Thoracic aorta (tissue), 2 donors: Measurements from ENCODE around the gene OR5K2. TPM values are rescaled to one million over a fixed set of nuclear protein-coding genes. Genes with fewer than 3 reads are reported as not detected.

Experiments used
- ATAC-seq: fragments of 150-250 bp; one replicate; pipeline ENCODE4 v1.8.0; 2017; ENCODE audit warnings: low read depth; ENCODE audit not compliant: insufficient number of reproducible peaks, low FRiP score
- DNase-seq: peaks from one replicate; pipeline ENCODE4 v3.0.0-alpha.2; 2020; ENCODE audit warnings: low spot score
- H3K27ac ChIP-seq, 2 donors: fragments of 200-600 bp; sonication (generic); 1 replicate in 1 of 2; 2 replicates in 1 of 2; pipeline ENCODE4 v1.5.1; 2016; ENCODE audit warnings: mild to moderate bottlenecking in 2 of 2, moderate library complexity in 2 of 2
- H3K27me3 ChIP-seq: fragments of 200-600 bp; sonication (generic); replicated peaks from 2 replicates; pipeline ENCODE4 v1.6.0; 2016; ENCODE audit warnings: mild to moderate bottlenecking; ENCODE audit not compliant: insufficient read depth
- H3K36me3 ChIP-seq: fragments of 200-600 bp; sonication (generic); one replicate; pipeline ENCODE4 v1.5.1; 2016
- H3K4me1 ChIP-seq, 2 donors: fragments of 200-600 bp; sonication (generic); 1 replicate in 1 of 2; 2 replicates in 1 of 2; pipeline versions ENCODE4 v1.5.1 to v1.6.0; 2016; ENCODE audit warnings: low read depth in 2 of 2, mild to moderate bottlenecking in 1 of 2; ENCODE audit not compliant: control insufficient read depth in 1 of 2
- H3K4me3 ChIP-seq: fragments of 200-600 bp; sonication (generic); 2 replicates; pipeline ENCODE4 v1.5.1; 2016; ENCODE audit warnings: mild to moderate bottlenecking
- H3K9me3 ChIP-seq: fragments of 200-600 bp; sonication (generic); 2 replicates; pipeline ENCODE4 v1.5.1; 2016
- total RNA-seq, 2 donors: library from RNA; depleted of rRNA; stranded (reverse); fragments of >200 nt; gene quantifications; one replicate each; pipeline versions ENCODE4 v1.1.0 to v1.2.3, GENCODE V29; 2016
- TF ChIP-seq, protein P1 (sequence below): fragments of 200-600 bp; sonication (generic); IDR thresholded peaks from one replicate; pipeline ENCODE4 v1.5.1; 2019; ENCODE audit warnings: antibody characterized with exemption

Gene OR5K2
- total RNA-seq, 2 donors from 2014 or later: not detected

GRCh38 chr3:98528474-98529346 is 31.2 kb downstream of the OR5K2 start:
- H3K4me3 ChIP-seq: no peak overlapping the region
- TF ChIP-seq, protein P1, sequence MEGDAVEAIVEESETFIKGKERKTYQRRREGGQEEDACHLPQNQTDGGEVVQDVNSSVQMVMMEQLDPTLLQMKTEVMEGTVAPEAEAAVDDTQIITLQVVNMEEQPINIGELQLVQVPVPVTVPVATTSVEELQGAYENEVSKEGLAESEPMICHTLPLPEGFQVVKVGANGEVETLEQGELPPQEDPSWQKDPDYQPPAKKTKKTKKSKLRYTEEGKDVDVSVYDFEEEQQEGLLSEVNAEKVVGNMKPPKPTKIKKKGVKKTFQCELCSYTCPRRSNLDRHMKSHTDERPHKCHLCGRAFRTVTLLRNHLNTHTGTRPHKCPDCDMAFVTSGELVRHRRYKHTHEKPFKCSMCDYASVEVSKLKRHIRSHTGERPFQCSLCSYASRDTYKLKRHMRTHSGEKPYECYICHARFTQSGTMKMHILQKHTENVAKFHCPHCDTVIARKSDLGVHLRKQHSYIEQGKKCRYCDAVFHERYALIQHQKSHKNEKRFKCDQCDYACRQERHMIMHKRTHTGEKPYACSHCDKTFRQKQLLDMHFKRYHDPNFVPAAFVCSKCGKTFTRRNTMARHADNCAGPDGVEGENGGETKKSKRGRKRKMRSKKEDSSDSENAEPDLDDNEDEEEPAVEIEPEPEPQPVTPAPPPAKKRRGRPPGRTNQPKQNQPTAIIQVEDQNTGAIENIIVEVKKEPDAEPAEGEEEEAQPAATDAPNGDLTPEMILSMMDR: no peak
- H3K4me1 ChIP-seq: no peaks in the 10 kb centered on the region
- ATAC-seq (no peak), DNase-seq (no peak)
- H3K27me3 ChIP-seq: no peaks in the 10 kb centered on the region
- no peak overlapping the region for H3K27ac ChIP-seq
- H3K36me3 ChIP-seq: no peaks in the 10 kb centered on the region
- no peaks in the 10 kb centered on the region for H3K9me3 ChIP-seq

DNA sequence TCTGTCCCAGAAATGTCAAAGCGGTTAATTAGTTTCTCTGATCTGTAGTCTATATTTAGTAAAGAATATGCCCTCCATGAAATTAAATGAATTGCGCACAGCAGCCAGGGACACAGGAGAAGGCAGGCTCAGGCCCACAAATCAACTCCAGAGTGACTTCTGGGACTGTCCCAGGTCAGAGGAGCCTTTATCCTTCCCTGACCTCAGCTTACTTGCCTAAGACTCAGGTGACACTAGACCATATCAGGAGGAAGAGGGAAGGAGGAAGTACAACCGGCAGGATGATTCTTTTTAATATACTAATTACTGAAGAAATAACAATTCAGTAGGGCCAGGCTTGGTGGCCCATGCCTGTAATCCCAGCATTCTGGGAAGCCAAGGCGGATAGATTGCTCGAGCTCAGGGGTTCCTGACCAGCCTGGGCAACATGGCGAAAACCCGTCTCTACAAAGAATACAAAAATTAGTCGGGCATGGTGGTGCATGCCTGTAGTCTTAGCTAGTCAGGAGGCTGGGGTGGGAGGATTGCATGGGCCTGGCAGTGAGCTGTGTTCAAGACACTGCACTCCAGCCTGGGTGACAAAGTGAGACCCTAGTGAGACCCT is 32.5 kb downstream of the OR5K2 start:
- Histone ChIP-seq H3K27me3 (no peaks in the 10 kb centered on the region), H3K9me3 (no peaks in the 10 kb centered on the region), H3K27ac (no peak overlapping the region), H3K36me3 (no peaks in the 10 kb centered on the region), H3K4me3 (no peak overlapping the region), H3K4me1 (no peaks in the 10 kb centered on the region)
- DNase-seq (no peak), ATAC-seq (no peak)
- TF ChIP-seq, protein P1: no peak

DNA sequence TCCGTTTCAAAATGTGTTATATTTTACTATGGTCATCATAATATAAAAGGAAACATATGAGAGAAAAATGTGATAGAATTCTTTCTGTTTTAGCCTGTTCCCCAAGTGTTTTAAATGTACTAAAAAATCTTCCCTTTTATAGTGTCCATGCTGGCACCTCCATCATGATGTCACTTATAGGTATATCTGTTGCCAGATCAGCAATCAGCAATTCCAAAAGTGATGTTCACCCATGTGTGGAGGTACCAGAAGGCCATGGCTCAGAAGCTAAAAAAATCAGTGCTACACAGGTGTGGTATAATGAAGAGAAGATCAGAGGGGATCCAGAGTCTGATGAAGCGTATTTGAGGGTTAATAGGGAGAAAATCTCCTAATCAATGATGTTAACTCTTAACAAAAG is 33.2 kb downstream of the OR5K2 start:
- no peak overlapping the region for H3K4me3 ChIP-seq
- H3K9me3 ChIP-seq: no peaks in the 10 kb centered on the region
- TF ChIP-seq, protein P1: no peak
- H3K27ac ChIP-seq: no peak overlapping the region
- H3K36me3 ChIP-seq: no peaks in the 10 kb centered on the region
- H3K4me1 ChIP-seq: no peaks in the 10 kb centered on the region
- DNase-seq (no peak), ATAC-seq (no peak)
- H3K27me3 ChIP-seq: no peaks in the 10 kb centered on the region

GRCh38 chr3:98531622-98532274 is 34.3 kb downstream of the OR5K2 start, which contains the start of gene GPR15:
TSS of gene GPR15 (plus strand) at chr3:98531978. CDS start at chr3:98532034, 56 bp downstream.
- Histone ChIP-seq H3K27me3 (no peaks in the 10 kb centered on the region), H3K4me3 (no peak within 1 kb of the TSS), H3K27ac (no peak within 1 kb of the TSS), H3K9me3 (no peaks in the 10 kb centered on the region), H3K36me3 (no peaks in the 10 kb centered on the region), H3K4me1 (no peaks in the 10 kb centered on the region)
- DNase-seq (no peak), ATAC-seq (no peak)
- TF ChIP-seq, protein P1: no peak

GRCh38 chr3:98532275-98532637 is 34.8 kb downstream of the OR5K2 start:
- H3K36me3 ChIP-seq: no peaks in the 10 kb centered on the region
- H3K4me1 ChIP-seq: no peaks in the 10 kb centered on the region
- H3K9me3 ChIP-seq: no peaks in the 10 kb centered on the region
- DNase-seq (no peak), ATAC-seq (no peak)
- H3K27me3 ChIP-seq: no peaks in the 10 kb centered on the region
- H3K27ac ChIP-seq: no peak overlapping the region
- no peak overlapping the region for H3K4me3 ChIP-seq
- TF ChIP-seq, protein P1: no peak
